NB4 (cell line): ENCODE data around the gene THSD4.

Experiments used
- DNase-seq: peaks from one replicate; pipeline ENCODE4 v3.0.0; 2010; ENCODE audit warnings: low read depth
- H3K4me3 ChIP-seq: one replicate; pipeline ENCODE4 v1.5.1; 2011; ENCODE audit warnings: mild to moderate bottlenecking, low read depth, low read length, moderate library complexity
- CTCF ChIP-seq: IDR thresholded peaks from one replicate; pipeline ENCODE4 v1.5.1; 2012; ENCODE audit warnings: low read depth, low read length
- MYC ChIP-seq: IDR thresholded peaks from 2 replicates; pipeline ENCODE4 v1.6.1; 2011; ENCODE audit warnings: low read depth, low read length
- POLR2A ChIP-seq: IDR thresholded peaks from 2 replicates; pipeline ENCODE4 v1.6.1; 2011; ENCODE audit warnings: mild to moderate bottlenecking; ENCODE audit not compliant: insufficient read length; ENCODE audit errors: extremely low read depth
- TF ChIP-seq, protein P1 (sequence below): IDR thresholded peaks from 2 replicates; pipeline ENCODE4 v1.6.1; 2011; ENCODE audit warnings: low read depth, low read length

THSD4 gene

GRCh38 chr15:71629781-71630474 is 514.7 kb downstream of the THSD4 start:
- no peak overlapping the region for H3K4me3 ChIP-seq
- TF ChIP-seq MYC (no peak), POLR2A (no peak), CTCF (no peak)
- TF ChIP-seq, protein P1, sequence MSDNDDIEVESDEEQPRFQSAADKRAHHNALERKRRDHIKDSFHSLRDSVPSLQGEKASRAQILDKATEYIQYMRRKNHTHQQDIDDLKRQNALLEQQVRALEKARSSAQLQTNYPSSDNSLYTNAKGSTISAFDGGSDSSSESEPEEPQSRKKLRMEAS, result no peak
- no peak for DNase-seq

DNA sequence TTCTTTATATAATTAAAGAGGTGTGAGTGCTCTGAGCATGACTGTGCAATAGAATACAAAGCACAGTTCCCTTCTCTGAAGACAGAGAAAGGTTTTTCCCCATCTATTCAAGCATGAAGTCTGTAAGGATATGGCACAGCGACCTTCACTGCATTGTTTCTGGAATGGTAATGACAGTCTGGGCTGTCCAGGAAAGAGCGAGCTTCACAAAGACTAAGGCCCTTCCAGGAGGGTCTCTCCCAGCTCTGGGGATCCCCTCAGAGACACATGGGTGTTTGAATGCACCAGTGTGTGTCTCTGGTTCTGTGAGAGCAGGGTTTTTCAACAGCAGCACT is 515.2 kb downstream of the THSD4 start:
- TF ChIP-seq, protein P1, result no peak
- TF ChIP-seq POLR2A, result no peak
- no peak for TF ChIP-seq CTCF
- TF ChIP-seq MYC, result no peak
- DNase-seq, result no peak
- no peak overlapping the region for H3K4me3 ChIP-seq

- DNase-seq, result no peak
- H3K4me3 ChIP-seq, result no peak overlapping the region
- TF ChIP-seq, protein P1, result no peak
- no peak for TF ChIP-seq MYC
- no peak for TF ChIP-seq CTCF
- TF ChIP-seq POLR2A, result no peak
Observed at GRCh38 chr15:71632576-71633195, 517.4 kb downstream of the THSD4 start.

DNA sequence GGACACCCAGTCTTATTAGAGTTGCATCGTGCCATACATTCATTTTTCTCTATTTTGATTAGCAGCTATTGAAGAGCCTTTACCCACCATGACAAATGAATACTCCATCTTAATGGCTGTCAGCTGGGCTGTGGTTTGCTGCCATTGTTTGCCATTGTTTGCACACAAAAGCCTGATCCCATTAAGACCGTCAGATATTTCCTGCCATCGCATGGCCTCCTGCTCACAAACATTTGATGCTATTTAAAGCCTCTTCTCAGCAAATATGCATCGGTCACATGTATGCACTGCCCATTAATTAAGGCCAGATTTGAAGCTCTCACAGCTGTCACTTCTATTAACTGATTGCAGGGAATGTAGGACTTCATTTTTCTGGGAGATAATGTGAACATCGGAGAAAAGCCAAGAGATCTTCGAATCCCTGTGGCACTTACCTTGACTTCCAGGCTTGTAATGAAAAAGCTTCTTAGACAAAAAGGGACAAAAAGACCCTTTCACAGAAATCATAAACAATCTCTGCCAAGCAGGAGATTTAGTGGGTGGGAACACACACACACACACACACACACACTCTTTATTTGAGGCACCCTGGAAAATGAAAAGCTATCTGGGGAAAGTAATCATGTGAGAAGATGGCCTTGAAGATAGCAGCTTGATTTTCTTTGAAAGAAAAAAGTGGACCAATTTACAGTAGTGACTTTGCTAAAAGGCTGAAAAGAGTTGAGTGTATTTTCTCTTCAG is 519.7 kb downstream of the THSD4 start:
- no peak overlapping the region for H3K4me3 ChIP-seq
- TF ChIP-seq, protein P1, result no peak
- TF ChIP-seq MYC (no peak), CTCF (no peak), POLR2A (no peak)
- DNase-seq, result no peak

DNA sequence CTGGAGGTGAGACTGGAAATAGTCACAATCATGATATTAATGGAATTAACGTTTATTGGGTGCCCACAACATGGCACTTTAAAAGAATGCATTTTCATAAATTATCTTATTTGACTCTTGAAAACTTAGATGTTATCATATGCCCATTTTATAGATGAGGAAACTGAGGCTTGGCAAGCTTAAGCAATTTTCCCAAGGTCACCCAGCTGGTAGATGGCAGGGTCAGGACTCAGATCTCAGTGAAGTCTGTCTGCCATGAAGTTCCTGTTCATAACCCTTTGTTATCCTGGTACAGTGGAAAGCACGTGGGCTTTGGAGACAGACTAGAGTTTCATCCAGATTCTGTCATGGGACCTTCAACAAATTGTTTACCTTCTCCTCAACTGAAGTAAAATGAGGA is 520.5 kb downstream of the THSD4 start:
- no peak for TF ChIP-seq POLR2A
- TF ChIP-seq CTCF, result no peak
- TF ChIP-seq, protein P1, result no peak
- no peak for TF ChIP-seq MYC
- no peak for DNase-seq
- no peak overlapping the region for H3K4me3 ChIP-seq
